HepG2 (cell line): ENCODE results near the gene NKAIN4. TPM values are rescaled to one million over a fixed set of nuclear protein-coding genes. Genes with fewer than 3 reads are reported as not detected.

Source experiments
- AHR ChIP-seq: IDR thresholded peaks from 2 replicates; pipeline ENCODE4 v1.6.1; 2018; ENCODE audit warnings: missing genetic modification reagents, missing compliant biosample characterization
- ATF3 ChIP-seq: sonication (generic); formaldehyde crosslinking; IDR thresholded peaks from 2 replicates; pipeline ENCODE4 v1.4.0; 2020; ENCODE audit warnings: missing genetic modification reagents
- ATF4 ChIP-seq, 2 experiments: fragments of 450-650 bp in 1 of 2; sonication (generic) in 1 of 2; formaldehyde crosslinking; IDR thresholded peaks; 2 replicates each; pipeline versions ENCODE4 v1.5.0 to v1.8.0; 2020 to 2022; ENCODE audit warnings: mild to moderate bottlenecking in 1 of 2, missing genetic modification reagents in 1 of 2
- CERS6 ChIP-seq: sonication (generic); formaldehyde crosslinking; IDR thresholded peaks from 2 replicates; pipeline ENCODE4 v1.5.0; 2020; ENCODE audit warnings: missing genetic modification reagents
- IKZF5 ChIP-seq: IDR thresholded peaks from 2 replicates; pipeline ENCODE4 v1.6.1; 2018; ENCODE audit warnings: missing genetic modification reagents, mild to moderate bottlenecking, missing compliant biosample characterization
- KDM3A ChIP-seq: IDR thresholded peaks from 2 replicates; pipeline ENCODE4 v1.6.1; 2018; ENCODE audit warnings: low read depth, missing compliant biosample characterization
- MBNL3 ChIP-seq: fragments of 250-450 bp; sonication (Bioruptor Pico); conservative IDR thresholded peaks from 2 replicates; pipeline ENCODE4 v1.8.0; 2022; ENCODE audit warnings: mild to moderate bottlenecking, inconsistent platforms
- ONECUT2 ChIP-seq: sonication (generic); formaldehyde crosslinking; IDR thresholded peaks from 2 replicates; pipeline ENCODE4 v1.4.0; 2020; ENCODE audit warnings: missing genetic modification reagents
- SAFB2 ChIP-seq: sonication (generic); formaldehyde crosslinking; IDR thresholded peaks from 2 replicates; pipeline ENCODE4 v1.5.1; 2020; ENCODE audit warnings: missing genetic modification reagents, low read depth, mild to moderate bottlenecking, borderline replicate concordance
- SALL2 ChIP-seq: sonication (generic); formaldehyde crosslinking; IDR thresholded peaks from 2 replicates; pipeline ENCODE4 v1.8.1; 2023; ENCODE audit warnings: mild to moderate bottlenecking, missing genetic modification reagents, inconsistent platforms
- SNAPC4 ChIP-seq: sonication (generic); formaldehyde crosslinking; IDR thresholded peaks from 2 replicates; pipeline ENCODE4 v1.4.0; 2020; ENCODE audit warnings: mild to moderate bottlenecking, missing genetic modification reagents
- SRY ChIP-seq: sonication (generic); formaldehyde crosslinking; IDR thresholded peaks from 2 replicates; pipeline ENCODE4 v1.8.0; 2022; ENCODE audit warnings: mild to moderate bottlenecking, missing genetic modification reagents
- TRIM22 ChIP-seq: fragments of 450-650 bp; IDR thresholded peaks from 2 replicates; pipeline ENCODE4 v1.6.1; 2017
- ZNF101 ChIP-seq: sonication (generic); formaldehyde crosslinking; IDR thresholded peaks from 2 replicates; pipeline ENCODE4 v1.4.0; 2020; ENCODE audit warnings: mild to moderate bottlenecking, low read depth, missing genetic modification reagents, borderline replicate concordance
- ZNF138 ChIP-seq: sonication (generic); formaldehyde crosslinking; IDR thresholded peaks from 2 replicates; pipeline ENCODE4 v1.5.0; 2020; ENCODE audit warnings: mild to moderate bottlenecking, low read depth, missing genetic modification reagents
- ZNF17 ChIP-seq: sonication (generic); formaldehyde crosslinking; IDR thresholded peaks from 2 replicates; pipeline ENCODE4 v1.5.0; 2020; ENCODE audit warnings: mild to moderate bottlenecking, missing genetic modification reagents
- ZNF326 ChIP-seq: sonication (generic); formaldehyde crosslinking; IDR thresholded peaks from 2 replicates; pipeline ENCODE4 v1.4.0; 2020; ENCODE audit warnings: missing genetic modification reagents, borderline replicate concordance
- ZSCAN31 ChIP-seq: sonication (generic); formaldehyde crosslinking; IDR thresholded peaks from 2 replicates; pipeline ENCODE4 v1.5.0; 2020; ENCODE audit warnings: low read depth, mild to moderate bottlenecking, missing genetic modification reagents
- polyA plus RNA-seq, 8 experiments: library from polyadenylated mRNA; depleted of rRNA in 3 of 8; stranded (reverse) in 7 of 8; unstranded in 1 of 8; fragments of >200 nt; fragmentation: Illumina TruSeq in 4 of 8; extraction: Trizol in 4 of 8; gene quantifications; 2 replicates each; pipeline versions ENCODE4 v1.2.1 to v1.2.3, GENCODE V29; 2011 to 2016; ENCODE audit warnings: low read depth in 4 of 8, missing spikeins in 1 of 8, mixed read lengths in 1 of 8; ENCODE audit not compliant: insufficient read depth in 1 of 8
- total RNA-seq, 5 experiments: library from RNA; depleted of rRNA; stranded (reverse); fragments of >200 nt; fragmentation: Illumina TruSeq; extraction: Trizol; gene quantifications; 2 replicates each; pipeline ENCODE4 v1.2.3, GENCODE V29; 2016; ENCODE audit warnings: low read depth in 1 of 5

The NKAIN4 gene
- total and polyA plus RNA-seq, 2 of the 13 experiments (the other 11 are each of a cell fraction or from before 2014, with no cell fraction given) = not detected

GRCh38 chr20:63290677-63291472 is 36.6 kb upstream of the NKAIN4 start (continued):
- TF ChIP-seq IKZF5 (CRISPR knock-in tag) (0 out of 2 replicates have a peak, but pooled peaks have one; percentile 15), ZNF138 (CRISPR knock-in tag) (no peak), CERS6 (CRISPR knock-in tag) (peak; percentile 40; the same call in 1 of the 2 replicates), ZSCAN31 (CRISPR knock-in tag) (peak; percentile 62; the same call in 1 of the 2 replicates), ATF4 (CRISPR knock-in tag; IDR thresholded peaks at IDR 0.05) (0 out of 4 replicates have a peak, but pooled peaks of 1 of the 2 experiments have one; percentile 34), SAFB2 (CRISPR knock-in tag) (no peak), ZNF326 (CRISPR knock-in tag) (no peak), ZNF101 (no peak), SRY (peak; percentile 79; the same call in 1 of the 2 replicates), SNAPC4 (CRISPR knock-in tag) (0 out of 2 replicates have a peak, but pooled peaks have one; percentile 38), SALL2 (no peak; the same call in none of the 2 replicates), MBNL3 (CRISPR knock-in tag) (no peak), KDM3A (0 out of 2 replicates have a peak, but pooled peaks have one; percentile 55), AHR (CRISPR knock-in tag) (no peak), ZNF17 (CRISPR knock-in tag) (no peak), TRIM22 (no peak), ATF3 (CRISPR knock-in tag) (no peak), ONECUT2 (no peak)
